ENCODE data around the gene OR7C1. TPM values are rescaled to one million over a fixed set of nuclear protein-coding genes. Genes with fewer than 3 reads are reported as not detected.
"Not testable (repeated sequence)": the region's sequence is repeated elsewhere in the genome, so short reads cannot be mapped to it uniquely, and the experiment has no call there.

OR7C1 gene
- total RNA-seq, 1 donor from 2014 or later = not detected

DNA sequence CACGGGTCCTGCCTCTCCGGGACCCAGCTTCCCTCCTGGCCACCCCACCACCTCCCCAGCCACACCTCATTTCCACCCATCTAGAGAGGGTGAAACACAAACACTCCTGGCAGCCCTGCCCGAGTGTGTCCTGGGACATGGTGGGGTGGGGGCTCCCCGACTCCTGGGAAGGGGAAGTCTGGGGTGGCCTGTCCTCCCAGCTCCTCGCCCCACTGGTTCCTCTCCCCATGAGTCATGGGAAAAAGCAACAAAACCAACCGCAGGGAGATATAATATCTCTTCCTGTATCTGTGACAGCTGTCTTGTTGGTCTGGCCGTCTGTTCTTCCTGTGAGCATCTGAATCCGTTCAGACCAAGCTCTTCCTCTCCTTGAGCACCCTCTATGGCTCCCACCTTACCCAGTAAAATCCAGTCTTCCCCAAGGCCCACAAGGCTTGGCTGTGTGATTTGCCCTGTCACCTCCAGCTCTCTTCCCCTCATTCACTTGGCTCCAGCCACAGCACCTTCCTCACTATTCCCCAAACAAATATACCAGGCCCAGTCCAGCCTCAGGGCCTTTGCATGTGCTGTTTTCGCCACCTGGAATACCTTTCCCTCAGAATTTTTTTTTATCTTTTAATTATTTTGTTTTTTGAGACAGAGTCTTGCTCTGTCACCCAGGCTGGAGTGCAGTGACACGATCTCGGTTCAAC is 49.7 kb downstream of the OR7C1 start:
- DNase-seq (ENCODE audit: low spot score) (peak; percentile 46), ATAC-seq (peak; percentile 59)

DNA sequence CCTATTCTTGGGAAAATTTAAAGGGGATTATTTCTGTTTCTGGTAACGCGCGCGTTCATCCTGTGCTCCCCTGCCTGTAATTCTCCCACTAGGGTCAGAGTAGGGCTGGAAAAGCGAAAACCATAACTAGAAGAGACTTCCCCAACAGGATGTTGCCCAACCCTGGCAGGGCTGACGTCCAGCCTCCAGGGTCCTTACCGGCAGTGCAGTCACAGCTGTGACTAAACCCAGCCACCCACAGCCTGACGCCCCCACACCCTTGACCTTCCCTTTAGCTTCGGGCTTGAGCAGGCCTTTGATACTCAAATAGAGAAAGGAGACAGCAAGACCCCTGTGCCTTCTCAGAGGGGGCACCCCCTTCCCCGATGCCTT is 50.3 kb downstream of the OR7C1 start:
- DNase-seq (ENCODE audit: low spot score) (peak; percentile 53), ATAC-seq (peak; percentile 64)

DNA sequence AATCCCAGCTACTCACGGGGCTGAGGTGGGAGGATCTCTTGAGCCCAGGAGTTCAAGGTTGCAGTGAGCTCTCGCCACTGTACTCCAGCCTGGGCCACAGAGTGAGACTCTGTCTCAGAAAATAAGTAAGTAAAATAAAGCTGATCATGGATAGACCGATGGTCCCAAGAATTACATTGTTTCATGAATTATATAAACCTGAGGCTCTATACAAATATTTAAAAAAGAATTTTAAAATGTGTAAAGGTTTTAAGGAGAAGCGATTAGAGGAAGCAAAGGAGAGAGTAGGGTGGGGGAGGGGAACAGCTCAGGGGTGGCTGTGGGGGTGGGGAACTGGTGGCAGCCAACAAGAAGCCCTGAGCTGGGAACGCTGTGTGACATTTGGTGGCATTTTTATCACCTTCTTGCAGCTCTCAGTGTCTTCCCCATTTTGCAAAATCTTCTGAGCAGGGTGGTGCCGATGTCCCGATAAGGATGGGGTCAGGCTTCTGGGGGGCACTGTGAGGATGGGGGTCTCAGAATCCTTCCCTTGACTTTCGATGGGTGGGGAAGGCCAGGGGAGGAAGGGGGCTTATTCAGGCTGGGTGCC is 51.5 kb downstream of the OR7C1 start:
- ATAC-seq; DNase-seq (ENCODE audit: low spot score): not testable (repeated sequence)

DNA sequence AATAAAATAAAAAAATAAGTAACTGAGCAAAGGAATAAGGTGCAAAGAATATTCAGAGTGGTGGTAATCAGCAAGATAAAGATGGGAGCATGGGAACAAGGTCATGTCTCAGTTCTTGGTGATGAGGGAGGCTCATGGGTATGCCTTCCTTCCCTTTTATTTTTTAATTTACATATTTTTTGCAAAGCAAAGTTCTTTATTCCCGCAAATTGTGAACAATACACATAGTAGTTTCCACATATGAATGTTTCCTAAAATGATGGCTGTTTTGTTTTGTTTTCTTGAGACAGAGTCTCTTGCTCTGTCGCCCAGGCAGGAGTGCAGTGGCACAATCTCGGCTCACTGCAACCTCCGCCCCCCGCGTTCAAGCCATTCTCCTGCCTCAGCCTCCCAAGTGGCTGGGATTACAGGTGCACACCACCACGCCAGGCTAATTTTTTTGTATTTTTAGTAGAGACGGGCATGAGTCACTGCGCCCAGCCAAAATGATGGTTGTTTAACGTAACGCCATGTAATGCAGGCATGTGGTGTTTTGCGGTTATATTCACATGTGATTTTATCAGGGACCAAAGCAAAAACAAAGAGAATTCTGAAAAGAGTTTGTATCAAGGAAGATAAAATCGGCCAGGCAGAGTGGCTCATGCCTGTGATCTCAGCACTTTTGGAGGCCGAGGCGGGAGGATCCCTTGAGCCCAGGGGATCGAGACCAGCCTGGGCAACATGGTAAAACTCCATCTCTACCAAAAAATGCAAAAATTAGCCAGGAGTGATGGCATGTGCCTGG is 52.2 kb downstream of the OR7C1 start:
- DNase-seq (ENCODE audit: low spot score) (no peak), ATAC-seq (no peak)

DNA sequence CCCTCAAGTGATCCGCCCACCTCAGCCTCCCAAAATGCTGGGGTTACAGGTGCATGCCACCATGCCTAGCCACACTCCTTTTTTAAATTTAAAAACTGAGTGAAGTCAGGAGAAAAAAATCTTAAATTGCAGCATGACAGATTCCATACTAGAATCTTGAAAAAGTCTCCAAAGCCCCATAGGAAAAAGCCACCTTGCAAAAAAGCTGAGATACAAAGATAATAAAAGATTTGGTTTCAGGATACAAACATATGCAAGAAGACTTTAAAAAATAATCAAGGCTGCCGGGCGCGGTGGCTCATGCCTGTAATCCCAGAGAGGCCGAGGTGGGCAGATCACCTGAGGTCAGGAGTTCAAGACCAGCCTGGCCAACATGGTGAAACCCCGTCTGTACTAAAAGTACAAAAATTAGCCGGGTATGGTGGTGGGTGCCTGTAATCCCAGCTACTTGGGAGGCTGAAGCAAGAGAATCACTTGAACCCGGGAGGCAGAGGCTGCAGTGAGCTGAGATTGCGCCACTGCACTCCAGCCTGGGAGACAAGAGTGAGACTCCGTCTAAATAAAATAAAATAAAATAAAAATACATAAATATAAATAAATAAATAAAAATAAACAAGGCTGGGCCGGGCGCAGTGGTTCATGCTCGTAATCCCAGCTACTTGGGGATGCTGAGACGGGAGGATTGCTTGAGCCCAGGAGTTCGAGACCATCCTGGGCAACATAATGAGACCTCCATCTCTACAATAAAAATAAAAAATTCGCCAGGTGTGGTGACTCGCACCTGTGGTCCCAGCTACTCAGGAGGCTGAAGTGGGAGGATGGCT is 53.1 kb downstream of the OR7C1 start:
- not testable (repeated sequence) for DNase-seq (ENCODE audit: low spot score); ATAC-seq

DNA sequence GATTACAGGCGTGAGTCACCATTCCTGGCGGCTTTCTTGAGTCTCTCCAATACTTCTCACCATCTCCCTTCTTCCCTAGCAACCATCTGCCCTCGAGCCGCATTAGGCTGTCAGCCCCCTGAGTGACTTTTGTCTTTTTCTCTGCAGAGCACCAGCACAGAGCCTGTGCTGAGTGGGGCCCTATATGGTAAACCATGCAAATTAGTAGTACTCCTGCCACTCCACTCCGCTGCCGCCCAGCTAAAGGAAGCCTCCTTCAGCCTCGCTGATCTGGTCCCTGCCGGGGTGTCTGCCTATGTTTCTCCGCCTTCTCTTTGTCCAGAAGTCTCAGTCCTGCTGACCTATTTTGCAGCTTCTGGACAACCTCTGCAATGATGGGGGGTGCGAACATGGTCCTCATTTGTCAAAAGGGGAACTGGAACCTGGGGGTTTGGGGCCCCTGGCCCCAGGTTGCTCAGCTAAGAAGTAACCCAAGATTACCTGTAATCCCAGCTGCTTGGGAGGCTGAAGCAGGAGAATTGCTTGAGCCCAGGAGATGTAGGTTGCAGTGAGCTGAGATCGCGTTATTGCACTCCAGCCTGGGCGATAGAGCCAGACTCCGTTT is 54.3 kb downstream of the OR7C1 start:
- not testable (repeated sequence) for ATAC-seq; DNase-seq (ENCODE audit: low spot score)

DNA sequence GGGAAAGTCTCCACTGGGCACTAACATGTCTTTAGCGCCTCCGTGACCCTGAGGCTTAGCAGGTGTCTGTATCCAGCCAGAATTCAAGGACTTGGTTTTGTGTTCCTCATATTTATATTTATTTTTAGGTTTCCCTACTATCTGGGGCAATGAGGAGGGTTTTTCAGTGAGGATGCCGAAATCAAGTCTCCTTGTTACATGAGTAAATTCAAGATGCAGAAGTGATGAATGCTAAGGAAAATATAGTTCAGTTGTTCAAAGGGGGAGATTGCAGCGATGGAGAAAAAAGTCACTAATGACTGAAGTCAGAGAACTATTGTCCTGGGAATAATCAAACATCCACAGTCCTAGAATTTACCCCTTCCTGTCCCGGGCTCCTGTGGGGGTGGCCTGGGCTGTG is 55.8 kb downstream of the OR7C1 start:
- no peak for DNase-seq (ENCODE audit: low spot score)
- no peak for ATAC-seq

DNA sequence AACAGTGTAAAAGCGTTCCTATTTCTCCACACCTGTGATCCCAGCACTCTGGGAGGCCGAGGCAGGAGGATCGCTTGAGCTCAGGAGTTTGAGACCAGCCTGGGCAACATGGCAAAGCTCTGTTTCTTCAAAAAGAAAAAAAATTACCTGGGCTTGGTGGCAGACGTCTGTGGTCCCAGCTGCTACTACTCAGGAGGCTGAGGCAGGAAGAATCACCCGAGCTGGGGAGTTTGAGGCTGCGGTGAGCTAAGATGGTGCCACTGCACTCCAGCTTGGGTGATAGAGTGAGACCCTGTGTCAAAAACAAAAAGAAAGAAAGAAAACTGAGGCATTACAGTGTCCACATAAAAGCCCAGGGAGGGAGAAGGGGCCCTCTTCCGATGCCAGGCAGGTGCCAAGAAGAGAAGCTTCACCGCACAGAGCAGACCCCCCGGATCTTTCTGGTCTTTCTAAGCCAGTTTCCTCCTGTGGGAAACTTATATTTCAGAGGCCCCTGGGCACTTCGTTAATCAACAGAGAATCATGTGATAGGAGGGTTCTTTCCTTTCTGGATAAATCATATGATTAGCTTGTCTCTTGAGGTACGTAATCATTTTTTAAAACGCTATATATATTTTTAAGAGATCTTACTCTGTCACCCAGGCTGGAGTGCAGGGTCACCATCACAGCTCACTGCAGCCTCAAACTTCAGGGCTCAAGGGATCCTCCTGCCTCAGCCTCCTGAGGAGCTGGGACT is 56.7 kb downstream of the OR7C1 start, which contains the start of gene ADGRE2:
Gene ADGRE2 (minus strand): TSS at position 451 of the 736 bp plus-strand sequence. CDS start 1,804 bp downstream, outside the sequence.
- not testable (repeated sequence) for ATAC-seq; DNase-seq (ENCODE audit: low spot score)

DNA sequence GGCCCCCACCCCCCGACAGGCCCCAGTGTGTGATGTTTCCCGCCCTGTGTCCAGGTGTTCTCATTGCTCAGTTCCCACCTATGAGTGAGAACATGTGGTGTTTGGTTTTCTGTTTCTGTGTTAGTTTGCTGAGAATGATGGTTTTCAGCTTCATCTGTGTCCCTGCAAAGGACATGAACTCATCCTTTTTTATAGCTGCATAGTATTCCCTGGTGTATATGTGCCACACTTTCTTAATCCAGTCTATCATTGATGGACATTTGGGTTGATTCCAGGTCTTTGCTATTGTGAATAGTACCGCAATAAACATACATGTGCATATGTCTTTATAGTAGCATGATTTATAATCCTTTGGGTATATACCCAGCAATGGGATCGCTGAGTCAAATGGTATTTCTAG is 57.3 kb downstream of the OR7C1 start:
- ATAC-seq = not testable (repeated sequence)

DNA sequence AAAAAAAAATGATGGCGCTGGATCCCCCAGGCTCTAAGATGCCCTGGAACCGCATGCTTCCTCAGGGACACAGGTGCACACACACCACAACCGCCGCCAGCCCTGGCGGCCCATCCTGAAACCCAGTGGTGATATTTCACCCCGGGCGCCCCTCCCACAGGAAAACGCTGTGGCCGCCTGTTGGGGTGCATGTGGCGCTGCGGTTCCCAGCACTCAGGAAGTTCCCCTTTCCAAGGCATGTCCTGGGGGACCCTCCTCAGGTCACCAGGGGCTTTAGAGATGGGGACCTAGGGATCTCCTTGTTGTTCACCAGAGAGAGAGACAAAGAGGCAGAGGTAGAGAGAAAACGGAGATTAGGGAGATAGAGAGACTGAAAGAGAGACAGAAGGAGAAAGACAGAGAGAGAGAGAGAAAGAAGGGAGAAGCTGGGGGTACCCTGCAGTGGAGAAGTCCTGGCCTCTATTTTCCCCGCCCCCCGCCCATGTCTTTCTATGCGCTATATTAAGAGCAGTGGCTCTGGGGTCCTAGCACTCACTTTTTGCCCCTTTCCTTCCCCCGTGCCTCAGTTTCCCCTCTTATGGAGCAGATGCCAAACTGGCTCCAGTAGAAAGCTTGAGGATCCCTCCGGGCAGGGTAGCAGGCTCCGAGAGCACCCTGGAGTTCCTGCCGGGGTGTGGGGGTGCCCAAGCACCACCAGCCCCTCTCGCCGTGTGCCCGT is 59.0 kb downstream of the OR7C1 start:
- ATAC-seq (peak; percentile 41), DNase-seq (ENCODE audit: low spot score) (no peak)

More for the DNA sequence above, 57.3 kb downstream of the OR7C1 start:
- DNase-seq (ENCODE audit: low spot score) = not testable (repeated sequence)

DNA sequence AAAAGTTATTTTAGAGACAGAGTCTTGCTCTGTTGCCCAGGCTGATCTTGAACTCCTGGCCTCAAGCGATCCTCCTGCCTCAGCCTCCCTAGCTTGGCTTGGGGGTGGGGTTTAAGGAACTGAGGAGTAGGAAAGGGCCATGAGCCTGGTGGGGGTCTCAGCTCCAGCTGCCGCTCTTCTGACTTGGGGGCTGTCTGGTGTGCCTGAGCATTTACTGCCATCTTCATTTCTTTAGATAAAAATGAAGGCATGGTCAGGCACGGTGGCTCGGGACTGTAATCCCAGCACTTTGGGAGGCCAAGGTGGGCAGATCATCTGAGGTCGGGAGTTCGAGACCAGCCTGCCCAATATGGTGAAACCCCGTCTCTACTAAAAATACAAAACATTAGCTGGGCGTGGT is 59.7 kb downstream of the OR7C1 start:
- DNase-seq (ENCODE audit: low spot score); ATAC-seq: not testable (repeated sequence)

DNA sequence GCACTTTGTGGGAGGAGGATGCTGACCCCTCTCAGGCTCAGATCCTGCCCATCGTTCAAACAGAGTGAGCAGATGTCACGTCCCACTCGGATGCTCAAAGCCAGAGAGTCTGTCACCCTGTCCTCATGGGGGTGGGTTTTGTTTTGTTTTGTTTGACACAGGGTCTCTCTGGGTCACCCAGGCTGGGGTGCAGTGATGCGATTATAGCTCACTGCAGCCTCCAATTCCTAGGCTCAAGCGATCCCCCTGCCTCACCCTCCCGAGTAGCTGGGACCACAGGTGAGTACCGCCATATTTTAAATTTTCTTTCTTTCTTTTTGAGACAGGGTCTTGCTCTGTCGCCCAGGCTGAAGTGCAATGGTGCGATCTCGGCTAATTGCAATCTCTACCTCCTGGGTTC is 60.6 kb downstream of the OR7C1 start:
- ATAC-seq = no peak
- no peak for DNase-seq (ENCODE audit: low spot score)

DNA sequence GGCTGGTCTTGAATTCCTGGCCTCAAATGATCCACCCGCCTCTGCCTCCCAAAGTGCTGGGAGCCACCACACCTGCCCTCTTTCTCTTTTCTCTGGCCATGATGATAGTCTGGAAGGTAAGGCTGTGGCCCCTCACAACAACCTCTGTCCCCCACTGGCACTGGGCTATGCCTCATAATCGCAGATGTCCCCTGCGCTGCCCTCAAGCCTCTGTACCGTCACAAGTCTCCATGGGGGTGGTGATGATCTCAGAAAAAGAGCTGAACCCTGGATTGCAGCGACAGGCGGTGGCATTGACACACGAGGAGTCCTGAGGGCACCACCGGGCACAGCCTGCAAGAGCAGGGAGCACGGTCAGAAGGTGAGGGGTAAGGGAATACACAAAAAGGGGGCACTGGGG is 61.3 kb downstream of the OR7C1 start:
- not testable (repeated sequence) for ATAC-seq; DNase-seq (ENCODE audit: low spot score)

DNA sequence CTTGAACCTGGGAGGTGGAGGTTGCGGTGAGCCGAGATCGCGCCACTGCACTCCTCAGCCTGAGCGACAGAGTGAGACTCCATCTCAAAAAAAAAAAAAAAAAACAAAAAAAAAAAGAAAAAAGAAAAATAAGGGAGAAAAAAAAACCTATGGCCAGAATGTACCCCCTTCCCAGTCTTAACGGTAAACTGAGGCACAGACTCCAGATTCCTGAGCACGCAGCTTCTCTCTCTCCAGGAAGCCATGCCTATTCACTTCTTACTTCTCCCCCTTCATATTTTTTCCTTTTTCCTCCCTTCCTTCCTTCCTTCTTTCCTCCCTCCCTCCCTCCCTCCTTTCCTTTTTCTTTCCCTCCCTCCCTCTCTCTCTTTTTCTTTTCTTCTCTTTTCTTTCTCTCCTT is 62.0 kb downstream of the OR7C1 start:
- ATAC-seq (no peak), DNase-seq (ENCODE audit: low spot score) (no peak)

DNA sequence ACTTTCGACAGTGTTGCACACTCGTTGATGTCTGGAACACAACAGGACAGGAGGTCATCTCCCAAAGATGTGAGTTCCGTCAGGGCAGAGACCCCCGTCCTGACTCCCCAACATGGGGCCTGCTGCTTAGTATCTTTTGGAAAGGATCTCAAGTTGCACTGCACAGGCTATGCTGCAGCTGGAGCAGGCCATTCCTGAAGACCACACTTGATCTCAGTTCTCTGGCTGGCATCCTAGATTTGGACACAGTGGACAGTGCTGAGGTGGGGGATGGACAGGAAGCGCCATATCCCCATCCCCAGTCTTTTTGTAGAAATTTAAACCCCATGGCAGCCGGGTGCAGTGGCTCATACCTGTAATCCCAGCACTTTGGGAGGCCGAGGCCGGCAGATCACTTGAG is 62.5 kb downstream of the OR7C1 start:
- ATAC-seq (no peak), DNase-seq (ENCODE audit: low spot score) (no peak)

DNA sequence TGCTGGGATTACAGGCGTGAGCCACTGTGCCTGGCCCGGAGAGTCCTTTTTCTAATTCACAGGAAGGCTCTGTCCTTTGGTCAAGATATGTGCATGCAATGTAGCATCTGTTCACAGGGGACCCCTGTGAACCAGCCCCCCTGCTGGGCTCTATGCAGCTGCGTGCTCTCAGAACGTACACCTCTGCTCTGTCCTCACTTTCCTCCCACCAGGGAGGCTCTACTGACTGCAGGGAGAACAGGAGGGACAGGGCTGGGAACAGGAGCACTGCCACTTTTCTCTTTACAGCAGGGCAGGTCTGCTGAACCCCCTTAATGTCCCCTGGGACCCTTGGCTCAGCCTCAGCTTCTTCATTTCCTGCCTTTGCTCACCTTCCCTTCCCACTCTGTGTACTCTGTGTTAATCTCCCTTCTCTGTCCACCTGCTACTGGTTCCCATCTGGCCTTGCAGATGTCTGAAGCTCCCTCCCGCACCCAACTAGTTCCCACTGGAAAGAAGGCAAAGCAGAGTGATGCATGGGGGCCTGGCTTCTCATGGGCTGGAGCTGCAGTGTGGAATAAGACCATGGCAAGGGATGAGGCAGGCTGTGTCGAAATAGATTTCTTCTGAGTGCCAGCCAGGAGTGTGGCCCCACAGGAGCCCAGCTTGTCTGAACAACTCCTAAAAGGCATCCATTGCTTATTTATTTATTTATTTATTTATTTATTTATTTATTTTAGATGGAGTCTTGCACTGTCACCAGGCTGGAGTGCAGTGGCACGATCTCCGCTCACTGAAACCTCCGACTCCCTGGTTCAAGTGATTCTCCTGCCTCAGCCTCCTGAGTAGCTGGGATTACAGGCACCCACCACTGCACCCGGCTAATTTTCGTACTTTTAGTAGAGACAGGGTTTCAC is 63.8 kb downstream of the OR7C1 start:
- ATAC-seq (no peak), DNase-seq (ENCODE audit: low spot score) (no peak)

DNA sequence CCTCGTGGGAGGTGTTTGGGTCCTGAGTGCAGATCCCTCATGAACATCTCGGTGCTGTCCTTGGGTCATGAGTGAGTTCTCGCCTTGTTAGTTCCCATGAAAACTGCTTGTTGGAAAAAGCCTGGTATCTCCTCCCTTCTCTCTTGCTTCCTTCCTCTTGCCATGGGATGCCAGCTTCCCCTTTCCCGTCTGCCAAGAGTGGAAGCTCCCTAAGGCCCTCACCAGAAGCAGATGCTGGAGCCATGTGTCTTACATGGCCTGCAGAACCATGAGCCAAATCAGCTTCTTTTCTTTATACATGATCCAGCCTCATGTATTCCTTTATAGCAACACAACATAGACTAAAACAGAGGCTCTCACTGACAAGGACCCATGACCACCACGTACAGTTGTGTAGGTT is 64.8 kb downstream of the OR7C1 start:
- no peak for DNase-seq (ENCODE audit: low spot score)
- ATAC-seq = no peak

DNA sequence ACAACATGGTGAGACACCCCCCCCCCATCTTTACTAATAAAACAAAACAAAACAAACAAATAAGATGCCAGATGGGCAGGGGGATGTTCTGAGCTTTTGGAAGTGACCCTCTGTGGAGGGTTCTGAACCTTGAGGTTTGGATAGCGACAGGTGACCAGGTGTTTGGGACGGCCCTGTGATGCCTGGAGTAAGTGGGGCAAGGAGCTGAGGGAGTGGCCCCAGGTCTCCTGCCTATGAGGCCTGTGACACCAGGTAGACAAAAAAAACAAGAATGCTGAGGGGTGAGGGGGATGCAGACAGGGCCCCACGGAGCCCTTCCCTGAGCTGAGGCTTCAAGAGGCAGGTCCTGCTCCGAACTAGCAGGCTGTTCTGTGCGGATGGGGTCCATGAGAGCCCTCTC is 65.8 kb downstream of the OR7C1 start:
- ATAC-seq (no peak), DNase-seq (ENCODE audit: low spot score) (no peak)
